SK-N-SH treated with all-trans-retinoic acid at 6 μM for 48 hours (cell line): ENCODE data around the gene NACC1.
A peak's percentile ranks its signal among the peaks of the same experiment; 100 is the strongest.
"Not testable (repeated sequence)": the region's sequence is repeated elsewhere in the genome, so short reads cannot be mapped to it uniquely, and the experiment has no call there.

Experiments used
- ATAC-seq: fragments of 200-7000 bp; cut with Tn5 transposase; 3 replicates; pipeline ENCODE4 v1.9.1; 2020; ENCODE audit warnings: mild to moderate bottlenecking, moderate library complexity
- ARNTL ChIP-seq: fragments of 450-650 bp; formaldehyde crosslinking; IDR thresholded peaks from 2 replicates; pipeline ENCODE4 v1.5.0; 2020; ENCODE audit warnings: low read depth, mild to moderate bottlenecking, moderate library complexity, borderline replicate concordance
- BACH2 ChIP-seq: fragments of 250-450 bp; sonication (Bioruptor Pico); IDR thresholded peaks from 2 replicates; pipeline ENCODE4 v1.9.0; 2021; ENCODE audit warnings: mild to moderate bottlenecking, borderline replicate concordance
- CSDC2 ChIP-seq: fragments of 250-450 bp; sonication (Bioruptor Pico); IDR thresholded peaks from 2 replicates; pipeline ENCODE4 v1.5.0; 2020; ENCODE audit warnings: mild to moderate bottlenecking, moderate library complexity
- CSRNP3 ChIP-seq: fragments of 250-450 bp; sonication (Bioruptor Pico); IDR thresholded peaks from 2 replicates; pipeline ENCODE4 v1.5.1; 2021; ENCODE audit warnings: mild to moderate bottlenecking, moderate library complexity
- ESRRG ChIP-seq: fragments of 250-450 bp; sonication (Bioruptor Pico); IDR thresholded peaks from 2 replicates; pipeline ENCODE4 v1.6.1; 2021; ENCODE audit warnings: mild to moderate bottlenecking
- GLIS3 ChIP-seq: fragments of 250-450 bp; sonication (Bioruptor Pico); IDR thresholded peaks from 2 replicates; pipeline ENCODE4 v1.5.0; 2020; ENCODE audit warnings: mild to moderate bottlenecking, moderate library complexity
- ISL1 ChIP-seq: fragments of 250-450 bp; sonication (Bioruptor Pico); IDR thresholded peaks from 2 replicates; pipeline ENCODE4 v2.1.2; 2022; ENCODE audit warnings: mild to moderate bottlenecking, moderate library complexity
- PPARA ChIP-seq: fragments of 250-450 bp; sonication (Bioruptor Pico); IDR thresholded peaks from 2 replicates; pipeline ENCODE4 v1.5.0; 2020; ENCODE audit warnings: mild to moderate bottlenecking, borderline replicate concordance
- SNAI2 ChIP-seq: fragments of 250-450 bp; sonication (Bioruptor Pico); IDR thresholded peaks from 2 replicates; pipeline ENCODE4 v1.5.0; 2020; ENCODE audit warnings: mild to moderate bottlenecking, moderate library complexity
- TCF4 ChIP-seq: fragments of 250-450 bp; sonication (Bioruptor Pico); IDR thresholded peaks from 2 replicates; pipeline ENCODE4 v1.8.0; 2021; ENCODE audit warnings: mild to moderate bottlenecking, moderate library complexity, borderline replicate concordance
- TOX ChIP-seq: fragments of 250-450 bp; sonication (Bioruptor Pico); IDR thresholded peaks from 2 replicates; pipeline ENCODE4 v1.8.0; 2021; ENCODE audit warnings: mild to moderate bottlenecking, moderate library complexity, borderline replicate concordance
- ZC3H10 ChIP-seq: fragments of 250-450 bp; sonication (Bioruptor Pico); IDR thresholded peaks from 2 replicates; pipeline ENCODE4 v1.5.1; 2021; ENCODE audit warnings: mild to moderate bottlenecking, moderate library complexity
- ZFP3 ChIP-seq: fragments of 250-450 bp; sonication (Bioruptor Pico); IDR thresholded peaks from 2 replicates; pipeline ENCODE4 v1.5.0; 2020; ENCODE audit warnings: mild to moderate bottlenecking, moderate library complexity
- ZFP30 ChIP-seq: fragments of 450-650 bp; formaldehyde crosslinking; IDR thresholded peaks from 2 replicates; pipeline ENCODE4 v1.5.0; 2022; ENCODE audit warnings: mild to moderate bottlenecking, moderate library complexity
- ZNF565 ChIP-seq: fragments of 450-650 bp; formaldehyde crosslinking; conservative IDR thresholded peaks from 2 replicates; pipeline ENCODE4 v1.5.0; 2020; ENCODE audit warnings: low read depth, mild to moderate bottlenecking, moderate library complexity
- ZNF70 ChIP-seq: fragments of 450-650 bp; formaldehyde crosslinking; IDR thresholded peaks from 2 replicates; pipeline ENCODE4 v1.5.0; 2020; ENCODE audit warnings: mild to moderate bottlenecking, moderate library complexity
- ZNF8 ChIP-seq: fragments of 450-650 bp; formaldehyde crosslinking; IDR thresholded peaks from 2 replicates; pipeline ENCODE4 v1.5.0; 2020; ENCODE audit warnings: mild to moderate bottlenecking, moderate library complexity
- TF ChIP-seq, protein P1 (sequence below): fragments of 250-450 bp; sonication (Bioruptor Pico); IDR thresholded peaks from 2 replicates; pipeline ENCODE4 v1.8.0; 2021; ENCODE audit warnings: low read depth, mild to moderate bottlenecking, moderate library complexity, borderline replicate concordance
- TF ChIP-seq, protein P2 (sequence below): fragments of 250-450 bp; sonication (Bioruptor Pico); IDR thresholded peaks from 2 replicates; pipeline ENCODE4 v1.5.0; 2020; ENCODE audit warnings: mild to moderate bottlenecking, moderate library complexity

NACC1 gene

GRCh38 chr19:13165162-13165997, 47.3 kb downstream of the NACC1 start:
- TF ChIP-seq ZNF70 (CRISPR knock-in tag) (no peak), CSRNP3 (CRISPR knock-in tag) (no peak), BACH2 (no peak), ZFP30 (CRISPR knock-in tag) (no peak), ESRRG (CRISPR knock-in tag) (no peak), ZNF8 (CRISPR knock-in tag) (no peak), ISL1 (no peak), TOX (CRISPR knock-in tag) (no peak), PPARA (no peak)
- TF ChIP-seq, protein P1, sequence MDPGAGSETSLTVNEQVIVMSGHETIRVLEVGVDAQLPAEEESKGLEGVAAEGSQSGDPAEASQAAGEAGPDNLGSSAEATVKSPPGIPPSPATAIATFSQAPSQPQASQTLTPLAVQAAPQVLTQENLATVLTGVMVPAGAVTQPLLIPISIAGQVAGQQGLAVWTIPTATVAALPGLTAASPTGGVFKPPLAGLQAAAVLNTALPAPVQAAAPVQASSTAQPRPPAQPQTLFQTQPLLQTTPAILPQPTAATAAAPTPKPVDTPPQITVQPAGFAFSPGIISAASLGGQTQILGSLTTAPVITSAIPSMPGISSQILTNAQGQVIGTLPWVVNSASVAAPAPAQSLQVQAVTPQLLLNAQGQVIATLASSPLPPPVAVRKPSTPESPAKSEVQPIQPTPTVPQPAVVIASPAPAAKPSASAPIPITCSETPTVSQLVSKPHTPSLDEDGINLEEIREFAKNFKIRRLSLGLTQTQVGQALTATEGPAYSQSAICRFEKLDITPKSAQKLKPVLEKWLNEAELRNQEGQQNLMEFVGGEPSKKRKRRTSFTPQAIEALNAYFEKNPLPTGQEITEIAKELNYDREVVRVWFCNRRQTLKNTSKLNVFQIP (CRISPR knock-in tag), result no peak
- TF ChIP-seq, protein P2, sequence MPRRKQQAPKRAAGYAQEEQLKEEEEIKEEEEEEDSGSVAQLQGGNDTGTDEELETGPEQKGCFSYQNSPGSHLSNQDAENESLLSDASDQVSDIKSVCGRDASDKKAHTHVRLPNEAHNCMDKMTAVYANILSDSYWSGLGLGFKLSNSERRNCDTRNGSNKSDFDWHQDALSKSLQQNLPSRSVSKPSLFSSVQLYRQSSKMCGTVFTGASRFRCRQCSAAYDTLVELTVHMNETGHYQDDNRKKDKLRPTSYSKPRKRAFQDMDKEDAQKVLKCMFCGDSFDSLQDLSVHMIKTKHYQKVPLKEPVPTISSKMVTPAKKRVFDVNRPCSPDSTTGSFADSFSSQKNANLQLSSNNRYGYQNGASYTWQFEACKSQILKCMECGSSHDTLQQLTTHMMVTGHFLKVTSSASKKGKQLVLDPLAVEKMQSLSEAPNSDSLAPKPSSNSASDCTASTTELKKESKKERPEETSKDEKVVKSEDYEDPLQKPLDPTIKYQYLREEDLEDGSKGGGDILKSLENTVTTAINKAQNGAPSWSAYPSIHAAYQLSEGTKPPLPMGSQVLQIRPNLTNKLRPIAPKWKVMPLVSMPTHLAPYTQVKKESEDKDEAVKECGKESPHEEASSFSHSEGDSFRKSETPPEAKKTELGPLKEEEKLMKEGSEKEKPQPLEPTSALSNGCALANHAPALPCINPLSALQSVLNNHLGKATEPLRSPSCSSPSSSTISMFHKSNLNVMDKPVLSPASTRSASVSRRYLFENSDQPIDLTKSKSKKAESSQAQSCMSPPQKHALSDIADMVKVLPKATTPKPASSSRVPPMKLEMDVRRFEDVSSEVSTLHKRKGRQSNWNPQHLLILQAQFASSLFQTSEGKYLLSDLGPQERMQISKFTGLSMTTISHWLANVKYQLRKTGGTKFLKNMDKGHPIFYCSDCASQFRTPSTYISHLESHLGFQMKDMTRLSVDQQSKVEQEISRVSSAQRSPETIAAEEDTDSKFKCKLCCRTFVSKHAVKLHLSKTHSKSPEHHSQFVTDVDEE (CRISPR knock-in tag), result no peak
- TF ChIP-seq, all 23 proteins: peak for 0
- no peak for ATAC-seq

GRCh38 chr19:13166151-13166550, 48.1 kb downstream of the NACC1 start:
- not testable (repeated sequence) for ATAC-seq

DNA sequence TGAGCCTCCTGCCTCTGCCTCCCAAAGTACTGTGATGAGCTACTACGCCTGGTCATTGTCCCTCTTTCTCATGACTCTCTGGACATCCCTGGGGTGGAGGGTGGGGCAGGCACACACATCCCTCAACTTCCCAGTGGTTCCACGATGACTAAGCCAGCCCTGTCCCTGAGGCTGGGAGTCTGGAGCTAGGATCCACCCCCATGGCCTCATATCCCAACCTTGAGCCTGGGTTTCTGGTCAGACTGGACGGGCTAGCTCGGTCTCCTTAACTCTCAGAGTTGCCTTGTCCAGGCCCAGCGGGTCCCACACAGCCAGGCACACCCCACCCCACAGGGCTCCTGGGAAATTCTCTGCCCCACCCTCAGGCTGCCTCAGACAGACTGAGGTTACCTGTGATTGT, 51.7 kb downstream of the NACC1 start:
- TF ChIP-seq TCF4 (CRISPR knock-in tag) (no peak), ZFP3 (no peak), SNAI2 (no peak), ARNTL (CRISPR knock-in tag) (no peak), CSDC2 (no peak)
- no peak for ATAC-seq

DNA sequence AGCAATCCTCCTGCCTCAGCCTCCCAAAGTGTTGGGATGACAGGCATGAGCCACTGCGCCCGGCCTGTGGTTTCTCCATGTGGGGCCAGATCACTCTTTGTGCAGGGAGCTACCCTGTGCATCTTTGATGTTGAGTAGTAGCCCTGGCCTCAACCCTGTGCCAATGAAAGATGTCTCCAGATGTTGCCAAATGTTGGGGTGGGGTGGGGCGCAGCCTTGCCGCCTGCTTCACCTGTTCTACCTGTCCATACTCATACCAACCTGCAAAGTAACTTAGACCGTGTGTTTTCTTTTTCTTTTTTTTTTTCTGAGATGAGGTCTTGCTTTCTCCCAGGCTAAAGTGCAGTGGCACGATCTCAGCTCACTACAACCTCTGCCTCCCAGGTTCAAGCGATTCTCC, 53.1 kb downstream of the NACC1 start:
- TF ChIP-seq TCF4 (CRISPR knock-in tag) (no peak), ZC3H10 (CRISPR knock-in tag) (no peak), ZNF70 (CRISPR knock-in tag) (no peak), GLIS3 (CRISPR knock-in tag) (no peak), ZNF8 (CRISPR knock-in tag) (no peak)
- ATAC-seq, result no peak

DNA sequence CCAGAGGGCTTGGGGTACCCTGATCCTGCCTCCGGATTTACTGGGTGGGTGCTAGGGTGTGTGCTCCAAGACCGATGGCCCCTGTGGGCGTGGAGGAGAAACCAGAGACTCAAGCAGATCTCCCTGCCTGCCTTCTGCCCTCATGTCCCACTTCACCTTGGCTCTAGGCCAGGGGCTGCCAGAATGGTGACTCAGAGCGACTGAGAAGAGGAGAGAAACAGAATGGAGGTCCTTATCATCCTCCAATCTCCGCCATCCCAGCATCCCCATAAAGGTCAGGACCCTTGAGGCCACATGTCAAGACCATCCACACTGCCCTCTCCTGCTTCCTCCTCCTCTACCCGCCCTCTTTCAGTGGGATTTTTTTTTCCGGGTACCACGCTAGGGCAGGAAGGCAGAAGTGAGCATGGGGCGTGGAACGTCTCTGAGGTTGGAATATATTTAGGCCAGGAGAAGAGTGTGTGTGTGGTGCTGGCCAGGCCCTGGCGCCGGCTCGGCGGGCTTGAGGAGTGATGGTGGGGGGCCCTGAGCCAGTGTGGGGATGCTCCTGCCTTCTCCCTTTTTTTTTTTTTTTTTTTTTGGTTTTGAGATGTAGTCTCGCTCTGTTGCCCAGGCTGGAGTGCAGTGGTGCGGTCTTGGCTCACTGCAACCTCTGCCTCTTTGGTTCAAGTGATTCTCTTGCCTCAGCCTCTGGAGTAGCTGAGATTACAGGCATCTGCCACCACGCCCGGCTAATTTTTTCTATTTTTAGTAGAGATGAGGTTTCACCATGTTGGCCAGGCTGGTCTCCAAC, 54.5 kb downstream of the NACC1 start:
- ATAC-seq, result peak; percentile 71
- no peak for TF ChIP-seq ZNF565 (CRISPR knock-in tag)
- TF ChIP-seq, protein P2 (CRISPR knock-in tag), result 0 out of 2 replicates have a peak, but pooled peaks have one; percentile 14
- no peak for TF ChIP-seq ZFP30 (CRISPR knock-in tag)
- TF ChIP-seq SNAI2, result peak; percentile 56; the same call in 1 of the 2 replicates
